ENCODE data around the gene ZFAND2A. TPM values are rescaled to one million over a fixed set of nuclear protein-coding genes. Genes with fewer than 3 reads are reported as not detected.
"Not testable (repeated sequence)": the region's sequence is repeated elsewhere in the genome, so short reads cannot be mapped to it uniquely, and the experiment has no call there.

ZFAND2A gene
- total RNA-seq, 1 experiment from 2014 or later: 28.4 TPM

DNA sequence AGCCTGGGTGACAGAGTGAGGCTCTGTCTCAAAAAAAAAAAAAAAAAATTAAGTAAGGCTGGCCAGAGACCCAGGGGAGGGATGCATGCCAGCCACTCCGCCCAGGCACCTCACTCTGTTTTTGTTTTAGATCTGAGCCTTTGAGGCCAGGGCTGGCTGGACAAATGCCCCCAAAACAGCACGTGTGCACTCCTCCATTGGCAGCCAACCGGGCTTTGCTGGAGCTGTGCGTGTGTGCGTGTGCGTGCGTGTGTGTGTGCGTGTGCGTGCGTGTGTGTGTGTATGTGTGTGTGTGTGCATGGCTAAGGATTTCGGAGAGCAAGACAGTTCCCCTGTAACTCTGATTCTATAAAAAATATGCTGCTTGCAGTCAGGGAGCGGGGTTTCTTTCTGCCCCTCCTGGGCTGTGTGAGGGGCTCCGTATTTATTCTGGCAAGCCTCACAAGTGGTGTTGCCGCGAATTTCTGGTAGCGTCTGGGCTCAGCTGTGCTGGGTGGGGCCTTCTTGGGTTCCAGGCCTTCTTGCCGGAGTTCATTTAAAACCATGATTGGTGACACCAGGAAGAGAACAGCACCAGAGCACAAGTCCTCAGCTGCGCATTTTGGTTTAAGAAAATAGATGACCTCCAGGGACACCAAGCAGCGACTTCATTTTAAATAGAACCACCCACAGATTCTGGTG lies 44.6 kb upstream of the ZFAND2A start:
- ChIA-PET POLR2A (ENCODE audit: unreplicated experiment) (no interaction called here), CTCF (interaction anchor here (0.6 kb wide), 1 partner anchor 73 kb away, joined by 3 read pairs; no protein-coding TSS in a partner anchor)
- Histone ChIP-seq H3K79me2 (ENCODE audit: low read length) (no peaks in the 10 kb centered on the region), H3K27ac (ENCODE audit: low read length) (no peak overlapping the region), H3K4me2 (ENCODE audit: low read length) (no peak overlapping the region), H3K9ac (ENCODE audit: low read length) (no peak overlapping the region), H4K20me1 (ENCODE audit: low read length) (no peaks in the 10 kb centered on the region), H3K4me1 (ENCODE audit: insufficient read depth, low read length) (no peaks in the 10 kb centered on the region), H3K36me3 (ENCODE audit: low read depth, low read length) (no peaks in the 10 kb centered on the region), H3K9me2 (replicated peaks; ENCODE audit: low read length) (no peaks in the 10 kb centered on the region), H2AFZ (ENCODE audit: low read length) (no peak overlapping the region), H3K9me3 (ENCODE audit: low read length) (no peaks in the 10 kb centered on the region), H3F3A (ENCODE audit: low read length, unreplicated experiment) (no peaks in the 10 kb centered on the region), H3K4me3 (ENCODE audit: low read length) (no peak overlapping the region), H3K27me3 (ENCODE audit: low read length) (no peaks in the 10 kb centered on the region)
- intact Hi-C loops (cut with micrococcal nuclease): no loop called here
- TF ChIP-seq EZH2 (IDR thresholded peaks at IDR 0.05; ENCODE audit: low read length, unreplicated experiment) (no peak), EZH2phosphoT487 (IDR thresholded peaks at IDR 0.05; ENCODE audit: borderline replicate concordance, low read length) (no peak), CTCF (conservative IDR thresholded peaks at IDR 0.05; ENCODE audit: low read depth, low read length) (no peak)
- ATAC-seq (no peak), DNase-seq (no peak)
- no TSS peak for BruUV-seq (replicated peaks)

GRCh38 chr7:1202914-1203313 lies 42.9 kb upstream of the ZFAND2A start:
- H2AFZ ChIP-seq (ENCODE audit: low read length); H3K27ac ChIP-seq (ENCODE audit: low read length); CTCF ChIA-PET: not testable (repeated sequence)

DNA sequence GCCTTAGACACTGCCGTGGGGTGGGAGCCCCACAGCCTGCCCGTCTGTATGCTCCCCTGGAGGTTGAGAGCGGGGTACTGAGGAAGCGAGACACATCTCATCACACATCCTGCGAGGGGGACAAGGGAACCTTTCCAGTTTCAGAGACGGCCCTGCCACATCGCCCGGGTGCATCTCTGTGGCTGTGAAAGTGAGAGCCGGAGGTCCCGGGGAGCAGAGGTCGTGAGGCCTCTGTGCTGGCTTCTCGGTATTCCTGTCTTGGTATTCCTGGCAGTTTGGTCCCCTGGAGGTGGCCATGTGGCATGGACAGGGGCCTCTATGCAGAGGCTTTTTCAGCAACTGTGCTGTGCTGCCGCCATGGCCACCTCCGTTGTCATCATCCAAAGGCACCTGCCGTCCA lies 41.9 kb upstream of the ZFAND2A start:
- Histone ChIP-seq H3K4me2 (ENCODE audit: low read length) (no peak overlapping the region), H4K20me1 (ENCODE audit: low read length) (no peaks in the 10 kb centered on the region), H3F3A (ENCODE audit: low read length, unreplicated experiment) (no peaks in the 10 kb centered on the region), H3K9ac (ENCODE audit: low read length) (no peak overlapping the region), H3K79me2 (ENCODE audit: low read length) (no peaks in the 10 kb centered on the region), H2AFZ (ENCODE audit: low read length) (no peak overlapping the region), H3K4me3 (ENCODE audit: low read length) (no peak overlapping the region), H3K27me3 (ENCODE audit: low read length) (no peaks in the 10 kb centered on the region), H3K9me3 (ENCODE audit: low read length) (no peaks in the 10 kb centered on the region), H3K4me1 (ENCODE audit: insufficient read depth, low read length) (peaks cover 3% of the 10 kb centered on the region; the same call in 1 of the 2 replicates), H3K27ac (ENCODE audit: low read length) (no peak overlapping the region), H3K9me2 (replicated peaks; ENCODE audit: low read length) (no peaks in the 10 kb centered on the region), H3K36me3 (ENCODE audit: low read depth, low read length) (no peaks in the 10 kb centered on the region)
- TF ChIP-seq CTCF (conservative IDR thresholded peaks at IDR 0.05; ENCODE audit: low read depth, low read length) (no peak), EZH2 (IDR thresholded peaks at IDR 0.05; ENCODE audit: low read length, unreplicated experiment) (no peak), EZH2phosphoT487 (IDR thresholded peaks at IDR 0.05; ENCODE audit: borderline replicate concordance, low read length) (no peak)
- no TSS peak for BruUV-seq (replicated peaks)
- DNase-seq: no peak
- POLR2A ChIA-PET (ENCODE audit: unreplicated experiment): no interaction called here
- CTCF ChIA-PET: no interaction called here
- no peak for ATAC-seq
- intact Hi-C loops (cut with micrococcal nuclease): no loop called here

More at GRCh38 chr7:1202914-1203313, 42.9 kb upstream of the ZFAND2A start:
- DNase-seq; H3K4me1 ChIP-seq (ENCODE audit: insufficient read depth, low read length); H3K79me2 ChIP-seq (ENCODE audit: low read length); POLR2A ChIA-PET (ENCODE audit: unreplicated experiment); BruUV-seq (replicated peaks); H3K9me2 ChIP-seq (replicated peaks; ENCODE audit: low read length); H3K36me3 ChIP-seq (ENCODE audit: low read depth, low read length); H4K20me1 ChIP-seq (ENCODE audit: low read length); H3K9ac ChIP-seq (ENCODE audit: low read length); ATAC-seq; H3K9me3 ChIP-seq (ENCODE audit: low read length); H3K4me3 ChIP-seq (ENCODE audit: low read length); H3F3A ChIP-seq (ENCODE audit: low read length, unreplicated experiment); H3K4me2 ChIP-seq (ENCODE audit: low read length); intact Hi-C loops (cut with micrococcal nuclease); H3K27me3 ChIP-seq (ENCODE audit: low read length): not testable (repeated sequence)
